Measurements from ENCODE around the gene GTPBP3.

Gene GTPBP3

GRCh38 chr19:17370026-17370587 is 32.8 kb downstream of the GTPBP3 start:
- no peak overlapping the region for H3K9ac ChIP-seq (ENCODE audit: low read depth, low read length)
- no peaks in the 10 kb centered on the region for H3K9me3 ChIP-seq (ENCODE audit: control insufficient read depth, insufficient read depth, low read length)
- H3K27me3 ChIP-seq (ENCODE audit: control insufficient read depth, insufficient read depth, low read length): no peaks in the 10 kb centered on the region
- no peak overlapping the region for H3K4me3 ChIP-seq (ENCODE audit: low read depth, low read length)
- H3K36me3 ChIP-seq (ENCODE audit: control insufficient read depth, insufficient read depth, low read length): no peaks in the 10 kb centered on the region
- H3K4me1 ChIP-seq (ENCODE audit: control insufficient read depth, insufficient read depth, low read length): no peaks in the 10 kb centered on the region
- H3K27ac ChIP-seq (ENCODE audit: low read depth, low read length): no peak overlapping the region

DNA sequence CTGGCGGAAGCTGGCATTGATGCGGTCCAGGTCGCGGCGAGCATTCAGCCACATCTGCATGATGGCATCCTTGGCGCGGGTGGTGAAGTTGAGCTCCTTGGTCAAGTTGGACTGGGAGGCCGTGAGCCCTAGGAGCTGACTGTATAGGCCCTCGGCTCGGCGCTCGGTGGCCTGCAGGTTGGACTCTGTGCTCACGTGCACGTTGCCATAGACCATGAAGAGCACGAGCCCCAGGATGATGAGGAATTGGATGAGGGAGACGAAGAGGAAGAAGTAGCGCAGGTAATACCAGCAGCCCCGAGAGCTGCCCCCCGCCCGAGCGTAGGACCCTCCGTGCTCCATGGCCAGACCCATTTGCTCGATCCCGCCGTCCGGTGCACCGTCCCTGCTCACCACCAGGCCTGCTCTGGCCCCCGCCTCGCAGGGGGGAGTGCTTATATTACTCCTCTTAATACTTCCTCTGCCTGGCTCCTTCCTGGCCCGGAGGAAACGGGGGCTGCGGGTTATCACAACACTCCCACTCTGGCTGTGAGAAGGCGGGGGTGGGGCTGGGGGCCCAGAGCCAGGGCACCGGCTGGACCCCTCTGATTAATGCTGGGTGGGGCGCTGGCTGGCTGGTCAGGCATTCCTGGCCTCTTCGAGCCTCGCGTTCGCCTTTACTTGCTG is 39.7 kb downstream of the GTPBP3 start, which contains the start of gene PLVAP:
TSS of gene PLVAP (minus strand) at position 408 of the 666 bp plus-strand sequence. CDS start at position 354, 54 bp downstream.
- no peaks in the 10 kb centered on the region for H3K36me3 ChIP-seq (ENCODE audit: control insufficient read depth, insufficient read depth, low read length)
- H3K4me1 ChIP-seq (ENCODE audit: control insufficient read depth, insufficient read depth, low read length): peaks cover 5% of the 10 kb centered on the region; the same call in 1 of the 2 replicates
- H3K4me3 ChIP-seq (ENCODE audit: low read depth, low read length): no peak within 1 kb of the TSS
- H3K9me3 ChIP-seq (ENCODE audit: control insufficient read depth, insufficient read depth, low read length): no peaks in the 10 kb centered on the region
- no peaks in the 10 kb centered on the region for H3K27me3 ChIP-seq (ENCODE audit: control insufficient read depth, insufficient read depth, low read length)
- no peak within 1 kb of the TSS for H3K27ac ChIP-seq (ENCODE audit: low read depth, low read length)
- no peak within 1 kb of the TSS for H3K9ac ChIP-seq (ENCODE audit: low read depth, low read length)

- Histone ChIP-seq H3K9ac (ENCODE audit: low read depth, low read length) (no peak overlapping the region), H3K4me3 (ENCODE audit: low read depth, low read length) (no peak overlapping the region), H3K27ac (ENCODE audit: low read depth, low read length) (no peak overlapping the region), H3K36me3 (ENCODE audit: control insufficient read depth, insufficient read depth, low read length) (no peaks in the 10 kb centered on the region), H3K27me3 (ENCODE audit: control insufficient read depth, insufficient read depth, low read length) (no peaks in the 10 kb centered on the region), H3K4me1 (ENCODE audit: control insufficient read depth, insufficient read depth, low read length) (peaks cover 10% of the 10 kb centered on the region; the same call in 1 of the 2 replicates), H3K9me3 (ENCODE audit: control insufficient read depth, insufficient read depth, low read length) (no peaks in the 10 kb centered on the region)
Observed at GRCh38 chr19:17378271-17378670, 40.9 kb downstream of the GTPBP3 start.

GRCh38 chr19:17379221-17379631 is 41.9 kb downstream of the GTPBP3 start:
- H3K9me3 ChIP-seq (ENCODE audit: control insufficient read depth, insufficient read depth, low read length): no peaks in the 10 kb centered on the region
- H3K36me3 ChIP-seq (ENCODE audit: control insufficient read depth, insufficient read depth, low read length): no peaks in the 10 kb centered on the region
- H3K4me1 ChIP-seq (ENCODE audit: control insufficient read depth, insufficient read depth, low read length): peaks cover 10% of the 10 kb centered on the region; the same call in 1 of the 2 replicates
- H3K27ac ChIP-seq (ENCODE audit: low read depth, low read length): peak overlapping the region; percentile 31
- H3K4me3 ChIP-seq (ENCODE audit: low read depth, low read length): no peak overlapping the region
- no peaks in the 10 kb centered on the region for H3K27me3 ChIP-seq (ENCODE audit: control insufficient read depth, insufficient read depth, low read length)
- H3K9ac ChIP-seq (ENCODE audit: low read depth, low read length): no peak overlapping the region

- Histone ChIP-seq H3K9ac (ENCODE audit: low read depth, low read length) (no peak overlapping the region), H3K9me3 (ENCODE audit: control insufficient read depth, insufficient read depth, low read length) (no peaks in the 10 kb centered on the region), H3K27ac (ENCODE audit: low read depth, low read length) (no peak overlapping the region), H3K4me3 (ENCODE audit: low read depth, low read length) (no peak overlapping the region), H3K4me1 (ENCODE audit: control insufficient read depth, insufficient read depth, low read length) (peaks cover 10% of the 10 kb centered on the region; the same call in 1 of the 2 replicates), H3K36me3 (ENCODE audit: control insufficient read depth, insufficient read depth, low read length) (no peaks in the 10 kb centered on the region), H3K27me3 (ENCODE audit: control insufficient read depth, insufficient read depth, low read length) (no peaks in the 10 kb centered on the region)
Observed at GRCh38 chr19:17380426-17381138, 43.2 kb downstream of the GTPBP3 start.

- Histone ChIP-seq H3K9ac (ENCODE audit: low read depth, low read length) (no peak overlapping the region), H3K27ac (ENCODE audit: low read depth, low read length) (no peak overlapping the region), H3K27me3 (ENCODE audit: control insufficient read depth, insufficient read depth, low read length) (peaks cover 5% of the 10 kb centered on the region; the same call in 1 of the 2 replicates), H3K36me3 (ENCODE audit: control insufficient read depth, insufficient read depth, low read length) (no peaks in the 10 kb centered on the region), H3K4me1 (ENCODE audit: control insufficient read depth, insufficient read depth, low read length) (peaks cover 5% of the 10 kb centered on the region; the same call in 1 of the 2 replicates), H3K4me3 (ENCODE audit: low read depth, low read length) (no peak overlapping the region), H3K9me3 (ENCODE audit: control insufficient read depth, insufficient read depth, low read length) (no peaks in the 10 kb centered on the region)
Observed at GRCh38 chr19:17385878-17386611, 48.7 kb downstream of the GTPBP3 start.

GRCh38 chr19:17389288-17389687 is 51.9 kb downstream of the GTPBP3 start:
- Histone ChIP-seq H3K27me3 (ENCODE audit: control insufficient read depth, insufficient read depth, low read length) (peaks cover 5% of the 10 kb centered on the region; the same call in 1 of the 2 replicates), H3K4me3 (ENCODE audit: low read depth, low read length) (no peak overlapping the region), H3K9ac (ENCODE audit: low read depth, low read length) (no peak overlapping the region), H3K36me3 (ENCODE audit: control insufficient read depth, insufficient read depth, low read length) (no peaks in the 10 kb centered on the region), H3K9me3 (ENCODE audit: control insufficient read depth, insufficient read depth, low read length) (no peaks in the 10 kb centered on the region), H3K4me1 (ENCODE audit: control insufficient read depth, insufficient read depth, low read length) (0 out of 2 replicates have a peak, but pooled peaks cover 2% of the 10 kb centered on the region), H3K27ac (ENCODE audit: low read depth, low read length) (no peak overlapping the region)

- Histone ChIP-seq H3K9ac (ENCODE audit: low read depth, low read length) (no peak overlapping the region), H3K9me3 (ENCODE audit: control insufficient read depth, insufficient read depth, low read length) (no peaks in the 10 kb centered on the region), H3K27ac (ENCODE audit: low read depth, low read length) (no peak overlapping the region), H3K36me3 (ENCODE audit: control insufficient read depth, insufficient read depth, low read length) (no peaks in the 10 kb centered on the region), H3K4me3 (ENCODE audit: low read depth, low read length) (peak overlapping the region; percentile 78), H3K27me3 (ENCODE audit: control insufficient read depth, insufficient read depth, low read length) (peaks cover 5% of the 10 kb centered on the region; the same call in 1 of the 2 replicates), H3K4me1 (ENCODE audit: control insufficient read depth, insufficient read depth, low read length) (0 out of 2 replicates have a peak, but pooled peaks cover 2% of the 10 kb centered on the region)
Observed at GRCh38 chr19:17389957-17390664, 52.8 kb downstream of the GTPBP3 start.

GRCh38 chr19:17390665-17391370 is 53.5 kb downstream of the GTPBP3 start:
- Histone ChIP-seq H3K9ac (ENCODE audit: low read depth, low read length) (no peak overlapping the region), H3K9me3 (ENCODE audit: control insufficient read depth, insufficient read depth, low read length) (no peaks in the 10 kb centered on the region), H3K4me3 (ENCODE audit: low read depth, low read length) (peak overlapping the region; percentile 78), H3K36me3 (ENCODE audit: control insufficient read depth, insufficient read depth, low read length) (no peaks in the 10 kb centered on the region), H3K27me3 (ENCODE audit: control insufficient read depth, insufficient read depth, low read length) (peaks cover 5% of the 10 kb centered on the region; the same call in 1 of the 2 replicates), H3K27ac (ENCODE audit: low read depth, low read length) (no peak overlapping the region), H3K4me1 (ENCODE audit: control insufficient read depth, insufficient read depth, low read length) (0 out of 2 replicates have a peak, but pooled peaks cover 5% of the 10 kb centered on the region)

Data from HUES48 (cell line).